Astrocyte of the hippocampus (primary cell): ENCODE results near the gene TM4SF4.

Source experiments
- DNase-seq: peaks from one replicate; pipeline ENCODE4 v3.0.0; 2011; ENCODE audit warnings: low read depth, low spot score

The TM4SF4 gene

DNA sequence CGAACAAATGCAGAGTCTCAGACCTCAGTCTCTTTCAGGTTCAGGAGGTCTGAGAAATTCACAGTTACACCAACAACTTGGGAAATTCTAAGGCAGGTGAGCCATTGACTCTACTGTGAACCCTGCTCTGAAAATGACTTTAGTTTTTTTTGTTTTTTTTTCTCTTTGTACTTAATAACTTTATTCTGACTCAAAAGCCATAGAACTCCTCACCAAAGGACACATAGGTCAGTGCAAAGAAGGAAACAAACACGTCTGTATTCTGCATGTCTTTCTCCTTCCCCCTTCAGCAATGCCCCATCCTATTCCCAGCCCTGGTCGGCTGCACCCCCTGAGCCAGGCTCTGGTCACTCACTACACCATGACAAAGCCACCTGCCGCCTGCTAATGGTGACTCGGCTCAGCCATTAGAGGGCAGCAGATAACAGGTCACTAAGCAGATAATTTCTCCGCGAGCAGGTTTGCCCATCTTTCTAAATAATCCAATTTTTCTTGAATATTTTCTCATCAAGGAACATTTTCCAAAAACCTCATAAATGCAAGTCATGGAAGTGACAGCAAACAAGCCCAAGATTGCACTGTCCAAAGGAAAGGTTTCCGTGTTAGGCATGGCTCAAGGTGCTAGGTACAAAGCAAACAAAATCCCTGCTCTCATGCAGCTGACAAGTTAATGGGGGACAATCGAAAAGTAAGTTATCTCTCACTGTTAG is 37.7 kb downstream of the TM4SF4 start:
- peak; percentile 77 for DNase-seq

DNA sequence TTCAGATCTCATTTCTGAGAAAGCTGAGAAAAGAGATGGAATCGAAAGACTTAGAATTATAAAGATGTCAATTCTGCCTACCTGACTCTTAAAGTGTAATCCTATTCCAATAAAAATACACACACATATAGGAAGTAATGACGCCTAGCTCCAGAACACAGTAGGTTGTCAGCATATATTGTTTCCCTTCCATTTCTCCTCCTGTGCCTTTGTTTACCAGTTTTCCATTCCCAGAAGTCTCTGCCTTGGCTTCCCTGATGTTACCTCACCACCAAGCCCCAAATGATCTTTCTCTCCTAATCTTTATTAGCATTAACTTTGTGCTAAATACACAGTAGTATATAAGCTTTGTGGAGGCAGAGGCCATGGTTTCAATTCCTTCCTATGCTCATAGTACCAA is 40.0 kb downstream of the TM4SF4 start:
- no peak for DNase-seq

DNA sequence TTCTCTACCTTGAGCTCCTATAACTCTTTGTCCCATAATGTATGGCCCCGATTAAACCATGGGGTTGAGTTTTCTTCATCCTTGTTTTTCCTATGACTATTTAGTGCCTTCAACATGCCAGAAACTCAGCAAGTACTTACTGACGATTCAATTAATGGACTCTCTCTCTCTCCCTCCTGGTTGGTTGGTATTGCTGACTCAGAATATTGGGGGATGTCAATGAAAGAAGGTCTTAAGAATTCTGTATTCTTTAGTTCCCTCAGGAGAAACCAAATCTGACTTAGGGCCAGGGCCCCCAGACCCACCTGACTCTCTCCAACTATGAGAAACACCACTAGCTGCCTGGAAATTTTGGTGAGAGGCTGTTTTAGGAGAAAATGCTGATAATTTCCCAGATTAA is 40.8 kb downstream of the TM4SF4 start:
- no peak for DNase-seq

DNA sequence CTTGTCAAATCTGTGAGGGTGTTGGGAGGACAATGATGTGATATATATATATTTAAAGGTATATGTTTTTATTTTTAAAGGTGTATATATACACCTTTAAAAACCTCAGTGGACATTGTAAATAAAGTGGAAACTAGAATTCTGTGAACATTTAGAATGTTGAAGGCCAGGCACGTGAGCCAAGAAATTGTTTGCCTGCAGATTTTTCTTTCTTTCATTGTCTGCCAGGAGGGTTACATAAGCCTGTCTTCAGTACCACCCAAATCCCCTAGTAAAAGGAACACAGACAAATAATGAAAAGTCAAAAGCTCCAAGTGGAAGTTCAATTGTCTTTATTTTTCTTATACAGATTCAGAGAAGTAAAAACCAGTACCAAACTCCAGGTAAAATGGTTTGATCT is 42.4 kb downstream of the TM4SF4 start:
- no peak for DNase-seq

DNA sequence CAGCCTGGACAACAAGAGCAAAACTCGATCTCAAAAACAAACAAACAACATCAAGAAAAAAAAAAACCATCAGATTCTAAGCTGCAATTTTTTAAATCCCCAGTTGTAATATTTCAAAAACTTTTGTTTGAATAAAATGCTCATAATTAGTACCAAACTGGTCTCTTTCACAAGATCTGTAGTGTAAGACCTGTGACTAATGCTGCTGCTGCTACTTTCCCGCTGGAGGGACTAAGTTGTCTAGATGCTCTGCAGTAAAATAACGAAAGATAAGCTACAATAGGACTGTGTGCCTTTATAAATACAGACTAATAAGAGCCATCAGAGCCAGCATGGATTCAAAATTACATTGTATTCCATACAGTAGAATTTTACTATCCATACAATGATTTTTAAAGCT is 45.4 kb downstream of the TM4SF4 start:
- DNase-seq, result no peak

DNA sequence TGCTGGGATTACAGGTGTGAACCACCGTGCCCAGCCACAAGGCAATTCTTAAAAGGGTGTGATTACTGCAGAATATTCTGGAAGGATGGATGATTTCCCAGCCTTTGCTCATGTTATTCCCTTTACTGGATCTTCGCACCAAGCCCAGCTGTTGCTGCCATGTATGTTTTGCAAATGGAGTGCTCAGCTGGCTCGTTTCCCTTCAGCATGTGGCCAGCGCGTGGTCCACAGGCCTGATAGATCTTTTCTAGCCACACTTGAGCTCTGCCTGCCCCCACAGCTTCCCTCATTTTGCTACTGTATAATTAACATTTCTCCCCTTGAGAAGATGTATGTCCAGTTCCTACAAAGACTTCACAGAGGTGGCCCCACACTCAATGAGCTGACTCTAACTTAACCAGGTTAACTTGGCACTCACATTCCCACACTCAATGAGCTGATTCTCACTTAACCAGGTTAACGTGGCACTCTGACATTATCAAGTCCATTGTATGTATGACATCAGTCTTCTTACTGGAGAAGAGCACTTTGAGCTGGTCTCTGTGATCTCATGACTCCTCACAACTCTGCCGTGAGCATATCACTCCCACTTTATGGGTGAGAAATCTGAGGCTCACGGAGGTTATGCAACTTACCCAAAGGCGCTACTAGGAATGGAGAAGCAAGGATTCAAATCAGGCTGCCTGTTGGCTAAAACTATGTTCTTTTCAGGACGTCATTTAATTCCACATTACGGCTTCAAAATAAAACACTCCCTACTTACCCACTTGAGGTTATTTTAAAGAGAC is 49.2 kb downstream of the TM4SF4 start:
- no peak for DNase-seq

DNA sequence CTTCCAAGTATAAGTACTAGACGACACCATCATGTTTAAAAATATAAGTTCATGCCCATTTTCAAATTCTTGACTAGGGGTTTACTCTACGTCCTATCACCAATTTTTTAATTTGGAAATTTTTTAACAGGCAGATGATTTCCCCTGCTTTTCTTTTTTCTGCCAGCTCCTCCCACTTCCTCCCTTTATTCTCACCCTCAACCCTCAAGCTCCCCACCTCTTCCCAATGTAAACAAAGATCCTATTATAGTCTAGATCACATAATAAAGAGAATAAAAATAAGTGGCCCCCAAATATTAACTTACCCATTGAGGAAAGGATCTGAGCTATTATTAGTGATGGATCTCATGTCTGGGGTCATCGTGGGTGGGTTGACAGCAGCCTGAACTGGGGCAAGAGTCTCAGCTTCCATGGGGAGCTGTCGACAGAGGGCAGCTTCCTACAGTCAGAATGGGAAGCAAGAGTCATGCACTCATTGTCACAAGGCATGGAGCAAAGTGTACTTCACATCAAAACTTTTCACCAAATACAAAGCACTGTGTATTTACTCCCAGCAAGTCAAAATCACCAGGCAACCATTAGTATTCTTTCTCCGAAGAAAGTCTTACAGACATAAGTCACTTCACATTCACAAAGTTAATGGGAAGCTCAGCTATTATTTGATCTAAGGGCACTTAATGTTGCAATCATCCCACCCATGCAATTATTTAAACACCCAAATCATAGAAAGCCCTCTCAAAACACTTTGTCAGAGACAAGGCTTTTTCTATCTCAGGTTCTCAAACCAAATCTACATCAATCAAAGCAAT is 53.2 kb downstream of the TM4SF4 start:
- DNase-seq, result no peak

DNA sequence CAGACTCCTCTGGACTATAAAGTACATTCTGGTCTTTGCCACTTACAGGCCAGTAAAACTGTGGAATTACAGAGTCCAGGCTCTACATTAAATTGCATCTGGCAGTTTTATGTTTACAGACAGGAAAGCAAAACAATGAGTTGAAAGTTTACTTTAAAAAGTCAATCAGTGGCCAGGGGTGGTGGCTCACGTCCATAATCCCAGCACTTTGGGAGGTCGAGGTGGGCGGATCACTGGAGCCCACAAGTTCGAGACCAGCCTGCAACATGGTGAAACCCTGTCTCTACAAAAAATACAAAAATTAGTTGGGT is 53.8 kb downstream of the TM4SF4 start:
- no peak for DNase-seq

DNA sequence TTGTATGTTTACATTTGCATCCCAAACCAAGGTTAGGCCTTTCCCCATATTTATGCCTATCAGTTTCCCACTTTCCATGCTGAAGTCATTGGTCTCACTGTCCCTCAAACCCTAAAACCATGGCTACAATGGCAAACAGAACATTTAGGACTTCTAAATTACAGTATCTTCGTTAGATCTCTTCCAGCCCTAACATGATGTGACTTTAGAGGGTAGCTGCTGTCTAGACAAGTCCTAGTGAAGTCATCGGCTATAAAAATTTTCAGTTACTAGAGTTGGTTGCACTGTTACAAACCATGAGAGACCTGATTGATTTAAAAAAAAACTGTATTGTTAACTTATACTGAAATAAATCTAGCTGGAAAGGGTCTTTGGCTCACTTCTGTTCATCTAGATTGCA is 54.6 kb downstream of the TM4SF4 start:
- no peak for DNase-seq

DNA sequence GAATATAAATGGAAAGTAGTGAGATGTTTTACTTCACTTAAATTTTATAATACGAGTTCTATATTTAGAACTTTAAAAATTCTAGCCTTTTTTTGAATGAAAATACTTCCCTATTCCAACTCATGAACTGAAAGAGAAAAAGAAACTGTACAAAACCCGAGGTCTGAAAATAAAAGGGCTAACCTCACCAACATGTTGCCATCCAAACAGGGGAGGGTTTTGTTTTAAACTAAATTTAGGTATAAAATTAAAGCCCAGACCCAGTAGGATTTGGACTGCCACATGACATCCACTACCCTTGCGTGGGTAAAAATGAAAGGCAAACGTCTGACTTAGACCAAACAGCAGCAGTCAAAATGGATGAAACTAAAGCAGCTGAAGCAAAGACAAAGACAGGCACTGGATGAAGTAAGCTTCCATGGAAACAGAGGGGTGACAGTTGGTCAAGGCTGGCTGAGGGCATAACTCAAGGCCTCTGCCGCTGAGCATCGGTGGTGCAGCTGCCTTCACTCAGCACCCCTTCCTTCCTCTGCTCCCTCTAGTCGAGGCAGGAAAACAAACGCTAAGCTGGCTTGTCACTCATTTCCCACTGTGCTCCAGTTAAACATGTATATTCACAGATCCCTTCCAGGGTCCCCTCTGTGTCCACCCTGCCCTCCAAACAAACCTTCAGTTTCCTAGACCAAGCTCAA is 58.1 kb downstream of the TM4SF4 start:
- no peak for DNase-seq

DNA sequence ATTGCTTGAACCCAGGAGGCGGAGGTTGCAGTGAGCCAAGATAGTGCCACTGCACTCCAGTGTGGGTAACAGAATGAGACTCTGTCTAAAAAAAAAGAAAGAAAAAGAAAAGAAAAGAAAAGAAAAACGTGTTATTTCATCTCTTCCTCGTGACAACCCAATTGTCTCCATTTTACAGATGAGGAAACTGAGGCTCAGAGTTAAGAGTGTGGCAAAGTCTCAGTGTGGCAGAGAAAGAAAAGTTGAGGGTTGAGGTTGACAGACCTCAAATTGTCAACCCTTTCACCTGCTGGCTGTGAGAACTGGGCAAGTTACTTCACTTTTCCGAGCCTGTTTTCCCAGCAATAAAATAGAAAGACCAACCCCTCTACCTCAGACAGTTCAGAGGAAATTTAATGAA is 59.6 kb downstream of the TM4SF4 start:
- no peak for DNase-seq

DNA sequence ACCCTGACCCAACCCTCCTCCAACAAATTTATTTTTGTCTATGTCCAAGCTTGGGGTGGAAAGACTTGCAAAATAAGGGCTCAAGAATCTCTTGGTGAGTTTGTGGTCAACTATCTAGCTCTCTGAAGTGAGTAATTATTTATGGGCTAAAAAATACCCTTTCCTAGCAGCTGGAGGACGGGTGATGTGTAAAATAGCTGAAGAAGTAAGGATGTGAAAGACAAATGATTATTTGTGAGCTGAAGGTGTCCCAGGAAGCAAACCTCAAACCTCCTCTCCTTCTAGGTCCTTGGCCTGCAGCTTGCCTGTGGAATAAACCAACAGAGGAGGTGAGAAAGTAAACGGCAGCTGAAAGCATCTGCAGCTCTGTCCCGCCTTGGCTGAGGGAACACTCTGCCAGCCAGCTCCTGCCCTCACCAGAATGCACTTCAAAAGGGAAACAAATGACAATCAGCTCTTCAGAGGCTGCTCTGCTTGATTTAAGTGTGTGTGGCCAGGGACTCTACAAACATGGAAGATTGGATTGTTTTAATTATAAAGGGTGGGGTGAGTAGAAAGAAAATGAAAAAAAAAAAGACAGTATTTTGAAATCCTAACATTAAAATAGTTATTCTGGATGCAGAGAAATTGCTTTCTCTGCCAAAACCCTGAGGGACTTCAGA is 60.3 kb downstream of the TM4SF4 start:
- DNase-seq, result peak; percentile 59

DNA sequence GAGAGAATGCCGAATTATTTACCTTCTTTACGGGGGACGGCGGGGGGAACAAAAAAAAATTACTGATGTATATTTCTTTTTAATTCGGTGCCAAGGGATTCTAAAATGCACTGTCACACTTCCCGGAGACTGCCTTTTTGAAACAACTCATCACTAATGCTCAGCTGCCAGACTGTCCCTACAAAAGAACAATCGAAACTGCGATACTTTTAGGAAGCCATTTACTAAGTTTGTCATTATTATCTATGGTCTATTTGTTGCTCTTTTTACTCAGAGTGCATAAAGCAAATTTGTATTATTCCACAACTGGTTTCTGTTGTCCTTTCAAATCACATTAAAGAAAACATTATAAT is 60.8 kb downstream of the TM4SF4 start:
- DNase-seq, result no peak

DNA sequence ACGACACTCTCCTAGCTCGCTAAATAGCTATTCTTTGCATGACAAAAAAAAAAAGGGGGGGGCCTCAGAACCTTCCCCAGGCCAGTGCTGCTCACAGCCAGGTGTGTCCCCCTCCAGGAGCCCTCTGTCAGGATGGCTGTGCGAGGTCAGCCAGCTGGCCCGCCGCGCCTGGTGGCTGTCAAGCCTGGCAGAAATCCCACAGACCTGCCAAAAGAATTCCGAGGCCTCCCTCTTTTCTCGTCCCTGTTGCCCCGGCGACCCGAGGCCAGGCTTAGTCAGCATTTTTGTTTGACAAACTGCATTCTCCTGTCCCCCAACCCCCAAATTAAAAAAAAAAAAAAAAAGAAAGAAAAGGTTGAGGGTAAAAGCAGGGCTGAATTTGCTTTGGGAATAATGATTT is 61.9 kb downstream of the TM4SF4 start:
- peak; percentile 91 for DNase-seq

DNA sequence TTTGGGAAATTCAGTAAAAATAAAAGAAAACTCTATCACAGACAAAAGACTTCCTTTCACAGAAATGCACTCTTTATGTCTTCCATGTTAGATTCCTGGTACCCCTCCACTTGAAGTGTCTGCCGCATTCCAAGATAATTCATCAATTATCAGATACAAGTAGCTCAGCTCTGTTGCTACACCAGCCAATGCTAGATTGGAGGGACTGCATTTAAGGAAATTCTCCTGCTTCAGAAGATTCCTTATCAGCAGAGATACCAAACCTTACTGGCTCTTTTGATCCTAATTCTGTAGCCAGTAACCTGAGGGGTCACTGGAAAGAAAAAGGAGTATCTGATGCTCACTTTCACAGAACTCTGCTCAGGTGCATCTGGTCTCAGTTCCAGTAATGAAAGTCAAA is 63.9 kb downstream of the TM4SF4 start:
- DNase-seq, result no peak

DNA sequence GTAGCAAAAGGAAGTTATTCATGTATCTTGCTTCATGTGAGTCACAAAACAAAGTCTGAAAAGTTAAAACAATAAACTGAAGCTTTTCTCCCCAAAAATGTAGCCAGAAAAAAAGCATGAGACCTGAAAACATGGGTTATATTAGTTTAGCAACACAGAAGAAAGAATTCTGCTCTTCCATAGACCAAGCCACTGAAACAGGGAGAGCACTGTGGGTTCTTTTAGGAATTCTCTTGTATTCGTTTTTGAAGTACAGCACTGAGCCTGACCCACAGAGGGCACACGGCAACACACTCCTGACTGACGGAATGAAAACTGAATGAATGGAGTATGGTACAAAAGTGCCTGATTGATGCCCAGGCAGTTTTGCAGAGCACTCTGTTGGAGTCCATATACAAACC is 66.6 kb downstream of the TM4SF4 start:
- DNase-seq, result peak; percentile 56

DNA sequence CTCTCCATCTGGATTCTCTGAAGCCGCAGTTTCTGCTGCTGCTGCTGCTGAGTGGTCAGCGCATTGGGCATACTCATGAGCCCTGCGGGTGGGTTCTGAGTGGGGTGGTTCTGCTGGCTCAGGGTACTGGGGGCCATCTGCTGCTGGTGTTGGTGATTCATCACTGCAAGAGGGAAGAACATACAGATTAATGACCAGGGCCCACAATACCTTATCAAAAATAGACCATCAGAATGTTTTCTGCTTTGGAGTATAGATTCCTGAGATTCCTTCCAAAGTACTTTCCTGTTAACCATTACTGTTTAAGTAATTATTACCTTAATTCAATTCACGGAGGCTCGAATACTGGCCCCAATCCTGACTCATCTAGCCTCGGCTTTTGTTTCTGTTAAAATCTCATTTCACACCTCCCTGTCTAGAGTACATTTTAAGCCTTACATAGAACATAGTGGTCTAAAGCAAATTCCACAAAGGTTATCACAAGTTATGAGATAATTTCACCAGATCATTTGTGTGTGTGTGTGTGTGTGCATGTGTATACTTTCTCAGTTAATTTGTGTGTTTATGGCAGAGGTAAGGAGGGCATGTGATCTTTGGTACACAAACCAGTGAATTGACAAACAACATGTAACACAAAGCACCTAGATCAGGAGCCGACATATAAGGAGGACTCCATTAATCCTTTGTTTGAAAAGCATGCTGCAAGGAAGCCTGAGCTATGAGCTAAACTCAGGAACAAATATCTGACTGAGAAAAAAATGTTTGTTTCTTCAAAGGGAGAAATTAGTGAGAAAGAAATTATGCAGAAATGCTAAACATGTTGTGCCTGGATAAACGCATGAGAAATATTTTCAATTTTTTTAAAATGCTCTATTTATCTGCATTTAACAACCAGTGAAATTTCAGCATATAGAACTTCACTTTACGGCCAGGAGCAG is 68.1 kb downstream of the TM4SF4 start:
- DNase-seq, result peak; percentile 83

DNA sequence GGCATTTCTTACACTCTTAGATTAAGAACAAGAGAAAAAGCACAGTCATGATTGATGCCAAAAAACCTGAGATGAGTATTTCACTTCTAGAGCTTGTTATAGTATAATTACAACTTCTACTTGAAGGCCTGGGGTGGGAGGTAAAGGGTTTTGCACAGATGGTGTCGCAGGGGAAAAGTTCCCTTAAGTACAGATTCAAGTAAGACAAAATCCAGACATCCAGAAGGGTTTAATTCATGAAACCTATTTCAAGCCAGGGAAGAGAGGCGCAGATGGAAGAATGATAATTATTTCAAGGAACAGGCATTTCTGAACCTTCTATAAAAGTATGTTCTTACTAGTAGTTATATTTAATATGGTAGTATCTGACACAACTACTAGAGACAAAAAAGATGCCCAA is 70.6 kb downstream of the TM4SF4 start:
- DNase-seq, result no peak

DNA sequence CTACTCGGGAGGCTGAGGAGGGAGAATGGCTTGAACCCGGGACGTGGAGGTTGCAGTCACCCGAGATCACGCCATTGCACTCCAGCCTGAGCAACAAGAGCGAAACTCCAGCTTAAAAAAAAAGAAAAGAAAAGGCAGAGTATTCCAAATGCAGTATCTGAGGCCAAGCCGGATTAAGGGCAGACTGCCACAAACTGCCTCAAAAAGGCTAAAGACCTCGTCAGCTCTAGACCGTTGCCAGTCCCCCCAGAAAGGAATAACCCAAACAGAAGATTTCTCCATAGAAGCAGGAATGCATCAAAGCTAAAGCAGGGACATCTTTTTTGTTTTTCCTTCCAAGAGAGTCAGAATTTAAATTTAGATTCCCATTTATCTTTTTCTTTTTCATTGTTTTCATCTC is 72.9 kb downstream of the TM4SF4 start:
- DNase-seq, result peak; percentile 89

DNA sequence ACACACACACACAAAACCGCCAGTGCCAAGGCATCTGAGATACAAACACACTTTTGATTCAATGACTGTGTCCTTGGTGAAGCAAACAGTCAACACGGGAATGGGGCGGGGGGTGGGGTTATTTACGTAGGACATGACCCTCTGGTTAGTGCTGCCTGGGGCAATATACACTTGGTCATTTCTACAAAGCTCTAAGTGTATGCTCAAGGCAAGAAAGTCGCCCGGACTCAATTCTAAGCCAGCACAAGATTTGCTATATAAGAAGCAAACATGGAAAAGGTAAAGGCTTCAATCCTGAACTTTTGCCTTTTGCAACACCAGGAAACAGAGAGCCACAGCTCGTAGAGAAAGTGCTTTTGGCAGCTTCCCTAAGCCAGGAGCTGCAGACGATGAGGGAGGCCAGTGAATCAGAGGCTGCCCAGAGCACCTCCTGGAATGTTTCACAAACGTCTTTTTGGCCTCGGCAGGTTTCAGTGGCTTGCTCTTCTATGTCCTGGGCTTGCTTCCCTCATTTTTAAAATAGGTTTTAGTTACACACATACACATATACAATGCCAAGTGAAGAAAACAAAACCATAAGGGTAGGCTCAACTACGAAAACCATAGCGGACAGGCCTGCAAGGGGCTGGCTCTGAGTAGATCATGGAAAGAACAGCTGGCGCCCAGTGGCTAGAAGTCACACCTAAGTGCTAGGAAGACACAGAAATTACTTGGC is 73.6 kb downstream of the TM4SF4 start:
- DNase-seq, result peak; percentile 92
